ENCODE data around the gene AKAP8L. TPM values are rescaled to one million over a fixed set of nuclear protein-coding genes. Genes with fewer than 3 reads are reported as not detected.
"Not testable (repeated sequence)": the region's sequence is repeated elsewhere in the genome, so short reads cannot be mapped to it uniquely, and the experiment has no call there.

The AKAP8L gene
- total RNA-seq, 6 experiments from 2014 or later = 49.4 to 54.4 (median 52.0) TPM

DNA sequence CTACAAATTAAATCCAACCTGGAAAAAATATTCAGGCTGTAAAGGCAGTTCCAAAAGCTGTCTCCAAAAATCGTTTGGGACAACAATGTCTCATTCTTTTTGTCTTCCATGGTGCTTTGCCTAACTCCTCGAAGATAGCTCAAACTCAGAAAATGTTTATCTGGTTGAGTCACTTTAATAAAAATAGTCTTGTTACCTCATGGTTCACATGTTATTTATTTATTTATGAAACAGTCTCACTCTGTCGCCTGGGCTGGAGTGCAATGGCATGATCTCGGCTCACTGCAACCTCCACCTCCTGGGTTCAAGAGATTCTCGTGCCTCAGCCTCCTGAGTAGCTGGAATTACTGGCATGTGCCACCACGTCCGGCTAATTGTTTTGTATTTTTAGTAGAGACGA lies 81.6 kb downstream of the AKAP8L start:
- H3K4me3 Mint-ChIP-seq = peak overlapping the region; percentile 41
- TF ChIP-seq, protein P1, sequence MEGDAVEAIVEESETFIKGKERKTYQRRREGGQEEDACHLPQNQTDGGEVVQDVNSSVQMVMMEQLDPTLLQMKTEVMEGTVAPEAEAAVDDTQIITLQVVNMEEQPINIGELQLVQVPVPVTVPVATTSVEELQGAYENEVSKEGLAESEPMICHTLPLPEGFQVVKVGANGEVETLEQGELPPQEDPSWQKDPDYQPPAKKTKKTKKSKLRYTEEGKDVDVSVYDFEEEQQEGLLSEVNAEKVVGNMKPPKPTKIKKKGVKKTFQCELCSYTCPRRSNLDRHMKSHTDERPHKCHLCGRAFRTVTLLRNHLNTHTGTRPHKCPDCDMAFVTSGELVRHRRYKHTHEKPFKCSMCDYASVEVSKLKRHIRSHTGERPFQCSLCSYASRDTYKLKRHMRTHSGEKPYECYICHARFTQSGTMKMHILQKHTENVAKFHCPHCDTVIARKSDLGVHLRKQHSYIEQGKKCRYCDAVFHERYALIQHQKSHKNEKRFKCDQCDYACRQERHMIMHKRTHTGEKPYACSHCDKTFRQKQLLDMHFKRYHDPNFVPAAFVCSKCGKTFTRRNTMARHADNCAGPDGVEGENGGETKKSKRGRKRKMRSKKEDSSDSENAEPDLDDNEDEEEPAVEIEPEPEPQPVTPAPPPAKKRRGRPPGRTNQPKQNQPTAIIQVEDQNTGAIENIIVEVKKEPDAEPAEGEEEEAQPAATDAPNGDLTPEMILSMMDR (IDR thresholded peaks at IDR 0.05) = no peak
- peaks cover 15% of the 10 kb centered on the region for H3K4me1 Mint-ChIP-seq (ENCODE audit: low read depth)
- H3K27me3 Mint-ChIP-seq (ENCODE audit: insufficient read depth) = peaks cover 3% of the 10 kb centered on the region
- DNase-seq = peak; percentile 76
- peak overlapping the region; percentile 82 for H3K27ac Mint-ChIP-seq
- H3K36me3 Mint-ChIP-seq (ENCODE audit: low read depth) = no peaks in the 10 kb centered on the region
- H3K9me3 Mint-ChIP-seq = no peaks in the 10 kb centered on the region

DNA sequence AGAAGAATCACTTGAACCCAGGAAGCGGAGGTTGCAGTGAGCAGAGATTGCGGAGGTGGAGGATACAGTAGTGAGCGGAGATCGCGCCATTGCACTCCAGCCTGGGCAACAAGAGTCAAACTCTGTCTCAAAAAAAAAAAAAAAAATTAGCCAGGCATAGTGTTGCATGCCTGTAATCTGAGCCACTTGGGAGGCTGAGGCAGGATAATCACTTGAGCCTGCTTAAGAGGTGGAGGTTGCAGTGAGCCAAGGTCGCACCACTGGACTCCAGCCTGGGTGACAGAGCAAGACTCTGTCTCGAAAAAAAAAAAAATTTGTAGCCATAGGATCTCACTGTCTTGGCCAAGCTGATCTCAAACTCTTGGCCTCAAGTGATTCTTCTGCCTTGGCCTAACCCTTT lies 82.8 kb downstream of the AKAP8L start:
- H3K27me3 Mint-ChIP-seq (ENCODE audit: insufficient read depth); DNase-seq; H3K9me3 Mint-ChIP-seq; H3K36me3 Mint-ChIP-seq (ENCODE audit: low read depth); H3K4me3 Mint-ChIP-seq: not testable (repeated sequence)
- Mint-ChIP-seq H3K27ac (peak overlapping the region; percentile 82; the same call in 1 of the 2 replicates), H3K4me1 (ENCODE audit: low read depth) (peaks cover 16% of the 10 kb centered on the region)

DNA sequence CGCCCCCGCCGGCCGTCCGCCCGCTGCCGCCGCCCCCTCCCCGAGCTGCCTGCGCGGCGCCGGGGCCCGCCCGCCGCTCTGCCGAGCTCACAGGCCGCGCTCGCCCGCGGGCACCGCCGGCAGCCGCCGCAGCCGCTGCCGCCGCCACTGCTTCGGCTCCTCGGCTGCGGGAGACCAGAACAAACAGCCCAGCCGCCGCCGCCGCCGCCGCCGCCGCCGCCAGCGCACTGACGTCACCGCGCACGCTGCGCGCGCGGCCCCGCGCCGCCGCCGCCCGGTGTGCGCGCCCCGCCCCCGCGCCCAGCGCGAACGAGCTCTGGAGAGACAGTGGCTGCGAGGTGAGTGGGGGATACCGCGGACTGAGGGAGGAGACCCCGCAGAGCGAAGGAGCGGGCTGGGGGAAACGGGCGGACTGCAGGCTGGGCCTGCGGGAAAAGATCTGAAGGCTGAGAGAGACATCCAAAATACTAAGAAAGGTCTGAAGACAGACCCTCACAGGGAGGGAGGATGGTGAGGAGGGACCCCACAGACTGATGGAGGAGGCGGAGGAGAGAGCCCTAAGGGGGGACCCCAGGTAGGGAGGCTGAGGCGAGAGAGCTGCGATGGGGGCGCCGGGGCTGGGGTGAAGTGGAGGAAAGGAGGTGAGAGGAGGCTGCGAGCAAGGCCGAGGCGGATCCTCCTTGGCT lies 86.3 kb downstream of the AKAP8L start, which contains the start of gene BRD4:
Gene BRD4, minus strand, starts transcription at position 229 of the 686 bp plus-strand sequence. CDS start 59,440 bp downstream, outside the sequence.
- H3K4me3 Mint-ChIP-seq = peak within 1 kb of the TSS; percentile 99
- H3K4me1 Mint-ChIP-seq (ENCODE audit: low read depth) = peaks cover 51% of the 10 kb centered on the region
- peaks cover 11% of the 10 kb centered on the region; the same call in 1 of the 2 replicates for H3K36me3 Mint-ChIP-seq (ENCODE audit: low read depth)
- no peaks in the 10 kb centered on the region for H3K9me3 Mint-ChIP-seq
- peak; percentile 22 for DNase-seq
- H3K27me3 Mint-ChIP-seq (ENCODE audit: insufficient read depth) = peaks cover 6% of the 10 kb centered on the region
- TF ChIP-seq, protein P1 (IDR thresholded peaks at IDR 0.05) = no peak
- H3K27ac Mint-ChIP-seq = peak within 1 kb of the TSS; percentile 99

DNA sequence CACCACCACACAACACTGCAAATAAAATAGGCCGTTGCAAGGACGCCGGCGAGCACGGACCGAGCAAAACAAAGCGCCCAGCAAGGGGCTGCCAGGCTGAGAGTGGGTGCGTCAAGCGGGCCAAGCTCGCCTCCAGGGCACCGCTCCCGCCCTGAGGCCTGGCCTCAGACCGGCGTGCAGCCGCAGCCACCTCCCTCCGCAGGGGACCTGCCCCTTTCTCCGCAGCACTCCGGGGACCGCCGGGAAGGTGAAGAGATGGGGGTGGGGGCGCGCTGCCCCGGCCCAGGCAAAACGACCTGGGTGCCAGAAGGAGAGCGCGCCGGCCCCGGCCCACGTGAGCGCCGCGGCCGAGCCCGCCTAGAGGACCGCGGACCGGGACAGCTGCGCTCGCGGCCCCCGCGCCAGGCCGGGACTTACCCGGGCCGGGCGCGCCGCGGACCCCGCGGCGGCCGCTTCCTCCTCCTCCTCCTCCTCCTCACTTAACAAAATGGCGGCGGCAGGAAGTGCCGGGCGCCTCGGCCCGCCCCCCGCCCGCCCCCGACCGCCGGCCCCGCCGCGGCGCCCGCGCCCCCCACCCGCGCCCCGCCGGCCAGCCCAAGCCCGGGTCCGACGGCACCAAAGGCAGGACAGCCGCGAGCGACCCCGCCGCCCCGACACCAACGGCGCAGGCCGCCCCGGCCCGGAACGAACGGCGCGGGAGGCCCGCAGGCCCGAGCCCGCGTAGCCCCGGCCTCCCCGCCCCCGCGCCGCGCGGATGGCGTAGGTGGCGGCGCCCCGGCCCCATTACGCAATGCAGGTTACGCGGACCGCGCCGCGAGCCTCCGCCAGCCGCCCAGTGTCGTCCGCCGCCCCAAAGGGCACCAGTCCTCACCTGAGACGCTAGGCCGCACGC lies 87.1 kb downstream of the AKAP8L start:
- H3K4me1 Mint-ChIP-seq (ENCODE audit: low read depth) = peaks cover 53% of the 10 kb centered on the region
- DNase-seq = no peak
- H3K9me3 Mint-ChIP-seq = no peaks in the 10 kb centered on the region
- peaks cover 6% of the 10 kb centered on the region for H3K27me3 Mint-ChIP-seq (ENCODE audit: insufficient read depth)
- TF ChIP-seq, protein P1 (IDR thresholded peaks at IDR 0.05) = no peak
- peak overlapping the region; percentile 99 for H3K27ac Mint-ChIP-seq
- peak overlapping the region; percentile 99 for H3K4me3 Mint-ChIP-seq
- peaks cover 11% of the 10 kb centered on the region; the same call in 1 of the 2 replicates for H3K36me3 Mint-ChIP-seq (ENCODE audit: low read depth)

DNA sequence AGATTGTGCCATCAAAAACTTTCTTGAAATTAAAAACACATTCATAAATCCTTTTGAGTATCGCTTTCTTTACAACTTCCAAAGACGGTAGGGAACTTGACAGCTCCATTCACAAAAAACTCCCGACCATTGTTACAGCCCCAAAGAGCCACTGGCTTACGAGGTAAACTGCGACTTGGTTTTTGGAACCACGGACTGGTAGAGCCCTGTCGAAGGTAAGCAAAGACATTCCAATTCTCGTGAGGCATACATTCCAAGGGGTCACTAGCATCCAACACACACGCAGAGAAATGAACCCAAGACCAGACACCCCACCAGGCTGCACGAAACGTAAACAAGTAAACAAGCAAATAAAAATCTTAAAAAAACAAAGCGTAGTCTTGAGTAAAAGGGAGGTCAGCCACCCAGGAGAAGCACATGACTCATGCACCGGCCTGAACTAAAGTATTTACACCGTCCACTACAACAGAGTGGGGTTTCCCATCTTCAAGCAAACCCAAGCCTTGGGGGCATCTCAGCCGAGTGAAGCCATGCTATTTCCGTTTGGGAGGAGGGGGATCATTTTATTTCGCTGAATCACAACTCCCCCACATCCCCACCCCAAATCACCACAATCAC lies 87.9 kb downstream of the AKAP8L start:
- TF ChIP-seq, protein P1 (IDR thresholded peaks at IDR 0.05) = no peak
- no peaks in the 10 kb centered on the region for H3K9me3 Mint-ChIP-seq
- peaks cover 11% of the 10 kb centered on the region; the same call in 1 of the 2 replicates for H3K36me3 Mint-ChIP-seq (ENCODE audit: low read depth)

More for the DNA sequence above, 87.9 kb downstream of the AKAP8L start:
- peak overlapping the region; percentile 99 for H3K4me3 Mint-ChIP-seq
- H3K4me1 Mint-ChIP-seq (ENCODE audit: low read depth) = peaks cover 52% of the 10 kb centered on the region
- H3K27ac Mint-ChIP-seq = peak overlapping the region; percentile 99
- H3K27me3 Mint-ChIP-seq (ENCODE audit: insufficient read depth) = peaks cover 6% of the 10 kb centered on the region
- peak; percentile 77 for DNase-seq

Small RNA genes within 50 kb of the gene (microRNA-seq; reads per million reads assigned to microRNA genes)
- gene MIR1470 = not detected

Other genes with a start within 250 kb of the AKAP8L start
- gene NOTCH3, start 218.0 kb downstream of the AKAP8L start, total RNA-seq (2021; fragmentation: NEBNext Ultra II Directional; extraction: Animal tissue kit (Norgen Biotek cat#: 25700)) = 10 to 100 TPM in 4 of 6 experiments, 1 to 10 TPM in 2; 3.4 to 18.0 (median 13.1) TPM
- under 1 TPM in 3 of 6 experiments, not detected in 3; 0.13 to 0.37 (median 0.14) TPM for gene EPHX3, start 186.5 kb downstream of the AKAP8L start, total RNA-seq (2021; fragmentation: NEBNext Ultra II Directional; extraction: Animal tissue kit (Norgen Biotek cat#: 25700))
- 10 to 100 TPM; 74.9 to 85.2 (median 81.5) TPM for gene BRD4, start 86.4 kb downstream of the AKAP8L start, total RNA-seq (2021; fragmentation: NEBNext Ultra II Directional; extraction: Animal tissue kit (Norgen Biotek cat#: 25700))
- gene AKAP8, start 39.2 kb downstream of the AKAP8L start, total RNA-seq (2021; fragmentation: NEBNext Ultra II Directional; extraction: Animal tissue kit (Norgen Biotek cat#: 25700)) = 10 to 100 TPM; 22.8 to 31.2 (median 29.6) TPM
- gene WIZ, start 31.0 kb upstream of the AKAP8L start, total RNA-seq (2021; fragmentation: NEBNext Ultra II Directional; extraction: Animal tissue kit (Norgen Biotek cat#: 25700)) = 10 to 100 TPM; 39.3 to 54.3 (median 43.1) TPM
- gene RASAL3, start 45.6 kb upstream of the AKAP8L start, total RNA-seq (2021; fragmentation: NEBNext Ultra II Directional; extraction: Animal tissue kit (Norgen Biotek cat#: 25700)) = not detected
- gene PGLYRP2, start 60.5 kb upstream of the AKAP8L start, total RNA-seq (2021; fragmentation: NEBNext Ultra II Directional; extraction: Animal tissue kit (Norgen Biotek cat#: 25700)) = not detected
- not detected for gene CYP4F22, start 89.5 kb upstream of the AKAP8L start, total RNA-seq (2021; fragmentation: NEBNext Ultra II Directional; extraction: Animal tissue kit (Norgen Biotek cat#: 25700))
- gene CYP4F8, start 196.2 kb upstream of the AKAP8L start, total RNA-seq (2021; fragmentation: NEBNext Ultra II Directional; extraction: Animal tissue kit (Norgen Biotek cat#: 25700)) = not detected
- not detected for gene CYP4F3, start 221.9 kb upstream of the AKAP8L start, total RNA-seq (2021; fragmentation: NEBNext Ultra II Directional; extraction: Animal tissue kit (Norgen Biotek cat#: 25700))

Data from HFFc6 (cell line).